Lower leg skin (tissue), 4 donors: ENCODE measurements around the gene SPTLC2. TPM values are rescaled to one million over a fixed set of nuclear protein-coding genes. Genes with fewer than 3 reads are reported as not detected.
"Not testable (repeated sequence)": the region's sequence is repeated elsewhere in the genome, so short reads cannot be mapped to it uniquely, and the experiment has no call there.

Experiments
- DNase-seq, 2 donors: peaks; one replicate each; pipeline ENCODE4 v3.0.0-alpha.2; 2019; ENCODE audit warnings: low spot score in 2 of 2
- H3K4me3 ChIP-seq: fragments of 200-600 bp; sonication (generic); 2 replicates; pipeline ENCODE4 v1.5.1; 2017; ENCODE audit warnings: mild to moderate bottlenecking, low read depth; ENCODE audit not compliant: poor library complexity, severe bottlenecking
- POLR2A ChIP-seq, 2 donors: fragments of 450-650 bp; IDR thresholded peaks; one replicate each; pipeline ENCODE4 v1.6.1; 2016 to 2017; ENCODE audit warnings: antibody characterized with exemption in 2 of 2, mild to moderate bottlenecking in 1 of 2, moderate library complexity in 1 of 2
- WGBS, 2 donors: methylation state at CpG; one replicate each; pipeline ENCODE4 v1.1.5; 2018; 5-methylcytosine and 5-hydroxymethylcytosine counted together
- intact Hi-C: fragments of 100-400 bp; cut with DNase I; formaldehyde crosslinking; loops from one replicate; pipeline ENCODE4 v1.15.0; 2023; ENCODE audit warnings: low total_unique reads
- total RNA-seq, 4 donors: library from RNA; depleted of rRNA; stranded (reverse); fragments of >200 nt; gene quantifications; one replicate each; pipeline ENCODE4 v1.1.0, GENCODE V29; 2016
- TF ChIP-seq, protein P1 (sequence below), 3 donors: fragments of 450-650 bp; IDR thresholded peaks; one replicate each; pipeline ENCODE4 v1.5.1; 2016; ENCODE audit warnings: antibody characterized with exemption in 3 of 3, mild to moderate bottlenecking in 3 of 3, moderate library complexity in 2 of 3

SPTLC2 gene
- total RNA-seq, 4 donors from 2014 or later, result 18.4 to 31.8 (median 22.1) TPM

DNA sequence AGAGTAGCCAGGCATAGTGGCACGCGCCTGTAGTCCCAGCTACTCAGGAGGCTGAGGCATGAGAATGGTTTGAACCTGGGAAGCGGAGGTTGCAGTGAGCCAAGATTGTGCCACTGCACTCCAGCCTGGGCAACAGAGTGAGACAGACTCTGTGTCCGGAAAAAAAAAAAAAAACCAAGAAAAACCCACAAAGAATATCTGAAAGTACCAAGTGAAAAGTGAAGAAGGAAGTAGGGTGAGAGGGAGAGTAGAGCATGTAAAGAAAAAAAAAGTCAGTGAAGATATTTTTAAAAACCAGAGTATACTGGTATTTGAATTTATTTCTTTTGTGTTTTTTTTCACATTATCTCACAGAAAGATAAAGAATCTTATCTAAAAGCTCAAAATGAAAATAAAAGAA is 74.5 kb downstream of the SPTLC2 start:
- no peak for TF ChIP-seq POLR2A (IDR thresholded peaks at IDR 0.05)
- TF ChIP-seq, protein P1, sequence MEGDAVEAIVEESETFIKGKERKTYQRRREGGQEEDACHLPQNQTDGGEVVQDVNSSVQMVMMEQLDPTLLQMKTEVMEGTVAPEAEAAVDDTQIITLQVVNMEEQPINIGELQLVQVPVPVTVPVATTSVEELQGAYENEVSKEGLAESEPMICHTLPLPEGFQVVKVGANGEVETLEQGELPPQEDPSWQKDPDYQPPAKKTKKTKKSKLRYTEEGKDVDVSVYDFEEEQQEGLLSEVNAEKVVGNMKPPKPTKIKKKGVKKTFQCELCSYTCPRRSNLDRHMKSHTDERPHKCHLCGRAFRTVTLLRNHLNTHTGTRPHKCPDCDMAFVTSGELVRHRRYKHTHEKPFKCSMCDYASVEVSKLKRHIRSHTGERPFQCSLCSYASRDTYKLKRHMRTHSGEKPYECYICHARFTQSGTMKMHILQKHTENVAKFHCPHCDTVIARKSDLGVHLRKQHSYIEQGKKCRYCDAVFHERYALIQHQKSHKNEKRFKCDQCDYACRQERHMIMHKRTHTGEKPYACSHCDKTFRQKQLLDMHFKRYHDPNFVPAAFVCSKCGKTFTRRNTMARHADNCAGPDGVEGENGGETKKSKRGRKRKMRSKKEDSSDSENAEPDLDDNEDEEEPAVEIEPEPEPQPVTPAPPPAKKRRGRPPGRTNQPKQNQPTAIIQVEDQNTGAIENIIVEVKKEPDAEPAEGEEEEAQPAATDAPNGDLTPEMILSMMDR (IDR thresholded peaks at IDR 0.05), result no peak
- intact Hi-C loops, result no loop called here
- DNase-seq, result no peak
- WGBS, 2 donors, result 85 to 88% methylated on average over 4 of the region's 4 CpGs
- H3K4me3 ChIP-seq, result no peak overlapping the region

DNA sequence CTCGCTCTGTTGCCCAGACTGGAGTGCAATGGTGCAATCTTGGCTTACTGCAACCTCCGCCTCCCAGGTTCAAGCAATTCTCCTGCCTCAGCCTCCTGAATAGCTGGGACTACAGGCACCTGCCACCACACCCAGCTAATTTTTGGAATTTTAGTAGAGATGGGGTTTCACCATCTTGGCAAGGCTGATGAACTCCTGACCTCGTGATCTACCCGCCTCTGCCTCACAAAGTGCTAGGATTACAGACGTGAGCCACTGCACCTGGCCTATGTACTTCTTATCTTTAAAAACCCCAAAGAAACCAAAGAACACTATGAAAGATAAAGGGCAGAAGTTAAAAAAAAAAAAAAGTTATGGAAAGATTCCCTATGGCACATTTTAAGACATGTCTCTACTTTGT is 79.5 kb downstream of the SPTLC2 start:
- H3K4me3 ChIP-seq, DNase-seq, intact Hi-C loops: not testable (repeated sequence)
- 95 to 99% methylated on average over 5 of the region's 5 CpGs for WGBS, 2 donors

DNA sequence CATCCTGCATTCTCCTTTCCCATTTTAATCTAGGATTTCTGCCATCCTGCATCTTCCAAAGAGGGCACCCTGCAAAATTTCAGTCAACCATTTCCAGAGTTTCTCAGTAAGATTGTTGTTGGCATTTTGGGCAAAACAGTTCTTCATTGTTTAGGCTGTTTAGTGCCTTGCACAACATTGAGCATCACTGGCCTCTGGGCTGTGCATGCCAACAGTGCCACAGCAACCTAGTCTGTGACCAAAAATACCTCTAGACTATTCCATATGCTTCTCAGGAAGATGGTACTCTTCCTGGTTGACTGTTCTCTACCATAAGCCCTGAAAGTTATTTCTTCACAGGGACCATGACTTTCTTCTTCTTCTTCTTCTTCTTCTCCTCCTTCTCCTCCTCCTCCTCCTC is 85.4 kb downstream of the SPTLC2 start:
- TF ChIP-seq POLR2A (IDR thresholded peaks at IDR 0.05), result no peak
- TF ChIP-seq, protein P1 (IDR thresholded peaks at IDR 0.05), result no peak
- no peak for DNase-seq
- intact Hi-C loops, result no loop called here
- H3K4me3 ChIP-seq, result no peak overlapping the region

DNA sequence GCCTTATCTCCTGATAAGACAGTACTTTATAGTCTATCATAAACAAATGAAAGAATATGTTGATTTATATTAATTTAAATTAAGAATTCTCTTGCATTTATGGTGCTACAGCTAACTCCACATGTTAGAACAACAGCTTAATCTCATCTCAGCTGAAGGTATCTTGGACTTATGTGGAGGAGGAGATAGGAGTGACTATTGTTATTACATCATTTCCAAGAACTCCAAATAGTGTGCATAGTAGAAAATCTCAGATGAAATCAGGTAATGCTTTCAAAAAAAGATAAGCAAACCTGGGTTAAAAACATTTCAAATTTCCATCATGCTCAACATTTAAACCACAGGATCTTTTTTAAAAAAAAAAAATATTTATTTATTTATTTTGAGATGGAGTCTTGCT is 86.5 kb downstream of the SPTLC2 start:
- no peak for DNase-seq
- no peak overlapping the region for H3K4me3 ChIP-seq
- TF ChIP-seq, protein P1 (IDR thresholded peaks at IDR 0.05), result no peak
- no peak for TF ChIP-seq POLR2A (IDR thresholded peaks at IDR 0.05)
- intact Hi-C loops, result no loop called here

DNA sequence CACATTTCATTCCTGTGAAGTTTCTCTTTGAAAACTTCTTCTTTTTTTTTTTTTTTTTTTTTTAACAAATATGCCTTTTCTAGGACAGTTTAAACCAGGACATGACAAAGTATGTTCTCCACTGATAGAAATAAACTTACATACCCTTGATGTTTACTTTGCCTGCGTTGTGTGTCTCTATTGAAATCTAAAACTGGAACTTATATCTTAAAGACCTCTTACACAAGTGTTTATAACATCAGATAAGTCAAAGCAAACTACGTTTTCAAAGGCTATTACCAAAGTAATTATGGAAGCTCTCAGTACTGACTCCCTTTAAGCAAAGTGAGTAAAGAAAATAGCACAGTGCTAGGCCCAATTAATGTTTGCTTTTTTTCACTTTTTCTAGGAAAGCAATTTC is 87.2 kb downstream of the SPTLC2 start:
- intact Hi-C loops, result no loop called here

DNA sequence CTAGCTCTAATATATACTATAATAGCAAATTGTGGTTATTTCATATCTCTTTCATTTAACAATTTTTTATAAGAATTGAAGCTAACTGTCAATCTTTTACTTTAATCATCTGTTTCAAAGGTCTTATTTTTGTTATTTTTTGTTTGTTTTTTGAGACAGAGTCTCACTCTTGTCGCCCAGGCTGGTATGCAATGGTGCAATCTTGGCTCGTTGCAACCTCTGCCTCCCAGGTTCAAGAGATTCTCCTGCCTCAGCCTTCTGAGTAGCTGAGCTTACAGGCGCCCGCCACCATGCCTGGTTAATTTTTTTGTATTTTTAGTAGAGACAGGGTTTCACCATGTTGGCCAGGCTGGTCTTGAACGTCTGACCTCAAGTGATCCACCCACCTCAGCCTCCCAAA is 87.7 kb downstream of the SPTLC2 start:
- 89 to 92% methylated on average over 5 of the region's 5 CpGs for WGBS, 2 donors
- intact Hi-C loops, H3K4me3 ChIP-seq, DNase-seq: not testable (repeated sequence)

More for the DNA sequence above, 87.2 kb downstream of the SPTLC2 start:
- 93 to 95% methylated on average over 2 of the region's 2 CpGs for WGBS, 2 donors
- TF ChIP-seq, protein P1 (IDR thresholded peaks at IDR 0.05), result no peak
- TF ChIP-seq POLR2A (IDR thresholded peaks at IDR 0.05), result no peak
- no peak for DNase-seq
- H3K4me3 ChIP-seq, result no peak overlapping the region

DNA sequence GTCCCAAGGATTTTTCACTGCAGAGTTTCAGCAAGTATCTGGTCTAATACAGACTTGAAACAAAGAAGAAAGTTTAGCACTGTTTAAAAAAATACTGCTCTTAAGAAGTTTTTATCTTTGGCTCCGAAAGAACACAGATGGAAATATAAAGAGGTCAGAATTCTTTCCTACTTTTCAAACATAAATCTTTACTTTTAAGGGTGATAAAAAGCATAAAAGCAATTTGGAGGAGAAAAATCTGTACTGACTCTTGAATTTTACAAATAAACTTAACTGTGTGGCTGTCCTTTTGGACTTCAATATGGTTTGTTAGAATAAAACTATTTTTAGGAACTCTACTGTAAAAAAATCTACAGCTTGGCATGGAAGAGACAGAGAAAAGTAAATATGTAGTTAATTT is 90.2 kb downstream of the SPTLC2 start:
- no peak overlapping the region for H3K4me3 ChIP-seq
- DNase-seq, result no peak
- WGBS, 2 donors, result 59 to 68% methylated on average over 1 of the region's 1 CpG
- TF ChIP-seq, protein P1 (IDR thresholded peaks at IDR 0.05), result no peak
- no peak for TF ChIP-seq POLR2A (IDR thresholded peaks at IDR 0.05)
- intact Hi-C loops, result no loop called here
